GM12864 (cell line): ENCODE data around the gene ZNF775.

ENCODE experiments used
- DNase-seq: peaks from one replicate; pipeline ENCODE4 v3.0.0-alpha.2; 2011; ENCODE audit warnings: low read depth
- H3K4me3 ChIP-seq: 2 replicates; pipeline ENCODE4 v1.5.1; 2011; ENCODE audit warnings: mild to moderate bottlenecking, low read depth, low read length, control low read depth
- TF ChIP-seq, protein P1 (sequence below): IDR thresholded peaks from 2 replicates; pipeline ENCODE4 v1.5.1; 2011; ENCODE audit warnings: low read depth, mild to moderate bottlenecking, moderate library complexity, low read length, control low read depth, inconsistent platforms; ENCODE audit errors: missing control alignments

Gene ZNF775

DNA sequence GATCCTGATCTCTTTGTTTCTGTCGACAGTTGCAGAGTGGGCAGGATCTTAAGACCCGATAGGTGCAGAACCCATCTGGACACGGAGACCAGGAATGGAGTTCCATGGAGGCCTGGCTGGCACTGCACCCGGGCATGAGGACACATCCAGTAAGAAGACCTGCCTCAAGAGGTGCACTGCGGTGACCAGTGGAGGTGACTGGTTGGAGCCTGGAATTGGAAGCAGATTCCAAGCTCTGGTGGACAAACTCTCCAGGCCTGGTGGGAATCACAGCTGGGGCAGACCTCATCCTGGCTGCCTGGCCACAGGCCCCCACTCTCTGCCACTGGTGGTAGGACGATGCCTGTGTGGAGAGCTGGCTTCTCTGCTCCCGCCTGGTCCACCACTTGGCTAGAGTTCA, 31.0 kb downstream of the ZNF775 start:
- no peak for DNase-seq
- no peak overlapping the region for H3K4me3 ChIP-seq
- TF ChIP-seq, protein P1, sequence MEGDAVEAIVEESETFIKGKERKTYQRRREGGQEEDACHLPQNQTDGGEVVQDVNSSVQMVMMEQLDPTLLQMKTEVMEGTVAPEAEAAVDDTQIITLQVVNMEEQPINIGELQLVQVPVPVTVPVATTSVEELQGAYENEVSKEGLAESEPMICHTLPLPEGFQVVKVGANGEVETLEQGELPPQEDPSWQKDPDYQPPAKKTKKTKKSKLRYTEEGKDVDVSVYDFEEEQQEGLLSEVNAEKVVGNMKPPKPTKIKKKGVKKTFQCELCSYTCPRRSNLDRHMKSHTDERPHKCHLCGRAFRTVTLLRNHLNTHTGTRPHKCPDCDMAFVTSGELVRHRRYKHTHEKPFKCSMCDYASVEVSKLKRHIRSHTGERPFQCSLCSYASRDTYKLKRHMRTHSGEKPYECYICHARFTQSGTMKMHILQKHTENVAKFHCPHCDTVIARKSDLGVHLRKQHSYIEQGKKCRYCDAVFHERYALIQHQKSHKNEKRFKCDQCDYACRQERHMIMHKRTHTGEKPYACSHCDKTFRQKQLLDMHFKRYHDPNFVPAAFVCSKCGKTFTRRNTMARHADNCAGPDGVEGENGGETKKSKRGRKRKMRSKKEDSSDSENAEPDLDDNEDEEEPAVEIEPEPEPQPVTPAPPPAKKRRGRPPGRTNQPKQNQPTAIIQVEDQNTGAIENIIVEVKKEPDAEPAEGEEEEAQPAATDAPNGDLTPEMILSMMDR = no peak

DNA sequence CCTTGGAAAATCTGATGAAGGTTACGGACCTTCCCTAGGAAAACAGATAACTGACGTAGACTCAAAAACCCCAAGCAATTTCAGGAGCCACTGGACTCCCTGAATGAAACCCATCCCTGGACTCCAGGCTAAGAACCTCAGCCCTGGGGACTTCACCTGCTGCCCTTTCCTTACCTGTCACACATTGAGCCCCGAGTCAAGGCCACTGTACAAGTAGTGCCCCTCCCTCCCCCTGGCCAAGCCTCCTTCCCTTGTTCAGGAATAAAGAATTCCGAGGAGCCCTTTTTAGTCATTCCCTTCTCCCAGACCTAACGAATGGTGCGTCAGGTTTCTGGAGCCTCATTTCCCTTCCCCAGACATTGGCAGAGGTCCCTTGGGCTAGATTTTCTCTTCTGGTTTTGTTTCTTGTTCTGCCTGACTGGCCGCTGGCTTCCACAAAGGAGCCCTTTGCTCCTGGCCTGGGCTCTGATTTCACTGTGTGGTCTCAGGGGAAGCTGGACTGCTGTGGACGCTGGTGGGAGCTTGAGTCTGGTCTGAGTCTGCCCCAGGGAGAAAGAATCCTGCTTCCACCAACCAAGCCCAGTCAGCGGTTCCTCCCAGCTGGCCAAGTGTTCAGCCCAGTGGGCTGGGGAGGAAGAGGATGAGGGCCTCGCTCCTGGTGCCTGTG, 31.7 kb downstream of the ZNF775 start:
- DNase-seq = no peak
- TF ChIP-seq, protein P1 = no peak
- no peak overlapping the region for H3K4me3 ChIP-seq

DNA sequence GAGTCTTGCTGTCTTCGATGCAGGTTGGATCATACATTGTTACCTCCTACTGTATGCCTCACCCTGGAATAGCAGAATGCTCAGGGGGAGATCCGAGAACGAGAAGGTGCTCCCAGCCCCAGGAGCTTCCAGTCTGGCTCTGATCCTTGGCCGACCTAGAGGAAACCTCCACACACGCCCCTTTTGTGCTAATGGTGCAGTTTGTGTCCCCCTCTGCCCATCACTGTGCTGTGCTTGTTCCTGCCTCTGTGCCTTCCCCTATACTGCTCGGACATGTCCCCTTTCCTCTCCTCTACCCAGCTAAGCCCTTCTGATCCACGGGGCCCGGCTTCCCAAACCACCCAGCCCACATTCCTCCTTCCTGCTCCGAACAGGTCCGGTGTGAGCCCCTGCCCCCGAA, 32.5 kb downstream of the ZNF775 start:
- TF ChIP-seq, protein P1 = no peak
- H3K4me3 ChIP-seq = no peak overlapping the region
- DNase-seq = no peak

DNA sequence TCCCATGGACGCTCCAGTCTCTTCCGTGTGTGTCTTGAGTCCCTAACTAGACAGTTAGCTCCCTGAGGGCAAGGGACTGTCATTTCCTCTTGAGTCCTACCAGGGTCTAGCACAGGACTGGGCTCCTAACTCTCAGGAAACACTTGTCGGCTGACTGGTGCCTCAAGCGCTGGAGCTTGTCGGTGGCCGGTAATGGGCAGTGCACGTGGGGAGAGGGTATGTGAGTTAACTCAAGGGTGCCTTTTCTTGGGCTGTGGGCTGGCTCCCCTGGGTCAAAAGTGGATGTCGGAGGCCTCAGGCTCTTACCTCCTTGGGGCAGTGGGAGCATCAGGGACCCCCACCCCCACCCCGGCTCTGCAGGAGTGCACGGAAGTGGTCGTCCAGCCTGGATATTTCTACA, 32.9 kb downstream of the ZNF775 start:
- no peak for DNase-seq
- TF ChIP-seq, protein P1 = no peak
- H3K4me3 ChIP-seq = no peak overlapping the region

DNA sequence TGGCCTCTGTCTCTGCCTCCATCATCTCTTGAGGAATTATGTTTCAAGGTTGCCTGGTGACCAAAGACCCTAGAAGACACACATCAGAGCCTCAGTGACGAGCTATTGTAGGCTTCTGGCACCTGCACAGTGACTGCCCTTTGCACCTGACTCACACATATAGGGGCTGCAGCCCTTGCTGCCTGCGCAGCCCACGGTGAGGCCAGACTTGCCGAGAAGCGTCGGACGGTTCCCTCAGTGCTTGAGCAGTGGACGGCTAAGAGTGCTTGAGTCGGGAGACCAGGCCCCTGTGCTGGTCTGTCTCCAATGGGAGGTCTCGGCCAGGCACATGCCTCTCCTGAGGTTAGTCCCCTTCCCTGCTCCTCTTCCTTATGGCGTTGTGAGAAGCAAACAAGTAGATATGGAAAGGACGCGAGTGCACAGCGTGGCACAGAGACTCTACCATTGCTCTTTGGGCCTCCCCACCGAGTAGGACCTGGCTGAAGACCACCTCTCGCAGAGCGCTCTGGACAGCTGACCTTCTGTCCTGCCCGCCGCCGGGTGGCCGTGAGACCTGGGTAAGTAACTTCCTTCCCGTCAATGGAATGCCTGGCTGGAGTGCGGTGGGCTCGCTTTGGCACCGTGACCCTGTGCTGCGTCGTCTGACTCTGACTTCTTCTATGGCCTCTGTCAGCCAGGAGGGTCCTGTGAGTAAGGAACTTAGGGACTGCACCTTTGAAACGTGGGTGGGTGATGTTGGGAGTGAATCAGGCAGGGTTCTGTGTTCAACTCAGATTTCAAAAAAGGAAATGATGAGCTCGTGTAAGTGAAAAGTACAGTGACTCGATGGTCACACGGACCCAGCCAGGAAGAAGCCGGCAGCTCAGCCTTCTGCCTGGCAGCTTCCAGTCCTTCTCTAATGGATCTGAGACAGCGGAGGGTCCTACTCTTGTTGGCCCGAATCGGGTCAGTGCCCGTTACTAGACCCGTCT, 33.7 kb downstream of the ZNF775 start:
- TF ChIP-seq, protein P1 = no peak
- DNase-seq = no peak
- H3K4me3 ChIP-seq = no peak overlapping the region

DNA sequence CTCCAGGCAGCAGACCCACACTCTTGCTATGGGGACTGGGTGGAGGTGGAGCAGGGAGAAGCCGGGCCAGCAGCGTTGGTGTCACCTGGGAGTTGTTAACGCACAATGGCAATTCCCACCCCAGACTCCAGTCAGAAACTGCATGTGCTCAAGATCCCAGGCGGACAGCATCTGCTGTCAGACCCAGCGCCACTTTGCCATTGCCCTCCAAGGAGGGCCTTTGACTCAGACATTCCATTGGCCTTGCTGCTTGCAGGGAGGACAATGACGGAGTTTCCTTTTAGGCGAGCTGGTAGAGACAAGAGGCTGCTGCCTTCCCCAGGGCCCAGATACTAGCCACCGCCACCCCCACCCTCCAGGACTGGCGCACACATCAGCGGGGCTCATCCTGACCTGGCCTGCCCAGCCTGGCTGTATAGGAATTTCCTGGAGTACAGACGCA, 34.5 kb downstream of the ZNF775 start:
- TF ChIP-seq, protein P1 = no peak
- no peak for DNase-seq
- H3K4me3 ChIP-seq = no peak overlapping the region
